Activated naive CD4-positive, alpha-beta T cell (primary cell): ENCODE data around the gene EHBP1L1.
"Not testable (repeated sequence)": the region's sequence is repeated elsewhere in the genome, so short reads cannot be mapped to it uniquely, and the experiment has no call there.

Source experiments
- DNase-seq, 4 experiments: peaks; one replicate each; lab custom pipeline; 2025; lab: John Stamatoyannopoulos, UW

Gene EHBP1L1

GRCh38 chr11:65636108-65637031 lies 60.5 kb downstream of the EHBP1L1 start:
- DNase-seq, result no peak

GRCh38 chr11:65637032-65637557 lies 61.2 kb downstream of the EHBP1L1 start:
- no peak for DNase-seq

GRCh38 chr11:65637794-65638419 lies 62.1 kb downstream of the EHBP1L1 start, which contains the start of gene SIPA1:
Gene SIPA1 (plus strand): TSS chr11:65638101. CDS start chr11:65640922, 2,821 bp downstream.
- DNase-seq, result peak in 3 of 4 experiments; percentile 43 to 67 (median 57)

- DNase-seq, result not testable (repeated sequence)
Measured at GRCh38 chr11:65639228-65639597, 63.4 kb downstream of the EHBP1L1 start.

GRCh38 chr11:65639623-65640482 lies 64.0 kb downstream of the EHBP1L1 start:
- DNase-seq, result peak in 2 of 4 experiments; percentile 58

DNA sequence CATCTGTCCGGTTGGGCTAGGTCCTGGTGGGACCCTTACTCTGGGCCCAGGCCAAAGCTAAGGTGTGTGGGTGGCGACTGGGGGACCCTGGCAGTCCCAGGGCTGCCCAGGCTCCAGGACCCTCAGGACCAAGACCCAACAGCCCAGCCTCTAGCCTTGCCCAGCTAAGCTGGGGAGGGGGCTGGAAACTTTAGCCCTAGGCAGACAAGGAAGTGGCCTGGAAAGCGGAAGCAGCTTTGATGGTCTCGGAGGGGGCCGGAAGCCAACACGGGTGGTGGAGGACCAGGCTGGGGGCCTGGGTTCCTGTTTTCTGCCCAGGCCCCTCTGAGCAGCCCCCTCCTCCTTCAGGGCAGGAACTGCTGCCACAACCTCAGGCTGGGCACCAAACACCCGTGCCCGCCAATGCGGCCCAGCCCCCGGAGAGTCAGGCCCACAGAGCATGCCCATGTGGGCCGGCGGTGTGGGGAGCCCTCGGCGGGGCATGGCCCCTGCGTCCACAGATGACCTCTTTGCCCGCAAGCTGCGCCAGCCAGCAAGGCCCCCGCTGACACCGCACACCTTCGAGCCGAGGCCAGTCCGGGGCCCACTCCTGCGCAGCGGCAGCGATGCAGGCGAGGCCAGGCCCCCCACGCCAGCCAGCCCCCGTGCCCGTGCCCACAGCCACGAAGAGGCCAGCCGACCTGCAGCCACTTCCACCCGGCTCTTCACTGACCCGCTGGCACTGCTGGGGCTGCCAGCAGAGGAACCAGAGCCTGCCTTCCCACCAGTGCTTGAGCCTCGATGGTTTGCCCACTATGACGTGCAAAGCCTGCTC lies 64.8 kb downstream of the EHBP1L1 start:
- DNase-seq, result peak in 1 of 4 experiments; percentile 24

GRCh38 chr11:65641297-65642013 lies 65.6 kb downstream of the EHBP1L1 start:
- no peak for DNase-seq
